NB4 (cell line): Measurements from ENCODE around the gene ORAI2.

Experiments used
- DNase-seq: peaks from one replicate; pipeline ENCODE4 v3.0.0; 2010; ENCODE audit warnings: low read depth
- H3K4me3 ChIP-seq: one replicate; pipeline ENCODE4 v1.5.1; 2011; ENCODE audit warnings: mild to moderate bottlenecking, low read depth, low read length, moderate library complexity
- CTCF ChIP-seq: IDR thresholded peaks from one replicate; pipeline ENCODE4 v1.5.1; 2012; ENCODE audit warnings: low read depth, low read length
- MAX ChIP-seq: IDR thresholded peaks from 2 replicates; pipeline ENCODE4 v1.6.1; 2011; ENCODE audit warnings: low read depth, low read length
- MYC ChIP-seq: IDR thresholded peaks from 2 replicates; pipeline ENCODE4 v1.6.1; 2011; ENCODE audit warnings: low read depth, low read length
- POLR2A ChIP-seq: IDR thresholded peaks from 2 replicates; pipeline ENCODE4 v1.6.1; 2011; ENCODE audit warnings: mild to moderate bottlenecking; ENCODE audit not compliant: insufficient read length; ENCODE audit errors: extremely low read depth

Gene ORAI2

GRCh38 chr7:102455596-102455995, 22.2 kb downstream of the ORAI2 start:
- DNase-seq: no peak
- TF ChIP-seq MAX: no peak
- no peak for TF ChIP-seq MYC
- H3K4me3 ChIP-seq: no peak overlapping the region

- TF ChIP-seq MYC (no peak), POLR2A (no peak), MAX (no peak), CTCF (no peak)
- DNase-seq: no peak
- no peak overlapping the region for H3K4me3 ChIP-seq
Measured at GRCh38 chr7:102456327-102456726, 23.0 kb downstream of the ORAI2 start.

GRCh38 chr7:102457352-102457924, 24.1 kb downstream of the ORAI2 start:
- TF ChIP-seq MAX: no peak
- TF ChIP-seq POLR2A: no peak
- TF ChIP-seq MYC: no peak
- no peak for TF ChIP-seq CTCF
- H3K4me3 ChIP-seq: no peak overlapping the region
- no peak for DNase-seq

- H3K4me3 ChIP-seq: no peak overlapping the region
- no peak for DNase-seq
- TF ChIP-seq MAX (no peak), MYC (no peak), CTCF (no peak), POLR2A (no peak)
Measured at GRCh38 chr7:102459221-102459844, 26.0 kb downstream of the ORAI2 start.

- DNase-seq: no peak
- H3K4me3 ChIP-seq: no peak overlapping the region
- TF ChIP-seq MAX (no peak), POLR2A (no peak), MYC (no peak), CTCF (no peak)
Measured at GRCh38 chr7:102460467-102460866, 27.1 kb downstream of the ORAI2 start.

- TF ChIP-seq MAX: no peak
- TF ChIP-seq CTCF: no peak
- TF ChIP-seq POLR2A: no peak
- no peak for TF ChIP-seq MYC
- peak overlapping the region; percentile 80 for H3K4me3 ChIP-seq
- peak; percentile 53 for DNase-seq
Measured at GRCh38 chr7:102463841-102464576, 30.6 kb downstream of the ORAI2 start.
